OCI-LY3 (cell line): Measurements from ENCODE around the gene TSPAN14.

Source experiments
- H2AFZ ChIP-seq: fragments of 200-600, 300-600 bp; shearing (Covaris generic); 2 replicates; pipeline ENCODE4 v1.6.0; 2014; ENCODE audit warnings: antibody characterized with exemption, low read depth, low read length
- H3K27ac ChIP-seq: fragments of 200-600, 300-600 bp; sonication (generic); 2 replicates; pipeline ENCODE4 v1.5.1; 2014; ENCODE audit warnings: mild to moderate bottlenecking, low read length, moderate library complexity, mixed read lengths
- H3K27me3 ChIP-seq: fragments of 200-600, 300-600 bp; sonication (generic); 2 replicates; pipeline ENCODE4 v1.6.1; 2014; ENCODE audit warnings: low read depth, low read length, mixed read lengths
- H3K36me3 ChIP-seq: fragments of 200-600, 300-600 bp; sonication (generic); replicated peaks from 2 replicates; pipeline ENCODE3; 2014; ENCODE audit warnings: low read depth, low read length, mixed read lengths
- H3K4me1 ChIP-seq: fragments of 300-600, 200-600 bp; sonication (generic); 2 replicates; pipeline ENCODE4 v1.6.1; 2014; ENCODE audit warnings: low read length, mixed read lengths
- H3K4me2 ChIP-seq: fragments of 200-600, 300-600 bp; sonication (generic); 2 replicates; pipeline ENCODE4 v1.6.1; 2014; ENCODE audit warnings: low read length, mixed read lengths
- H3K4me3 ChIP-seq: fragments of 300-600, 200-600 bp; sonication (generic); 2 replicates; pipeline ENCODE4 v1.5.1; 2014; ENCODE audit warnings: antibody characterized with exemption, mild to moderate bottlenecking, low read length, moderate library complexity
- H3K79me2 ChIP-seq: fragments of 300-600, 200-600 bp; shearing (Covaris generic); 2 replicates; pipeline ENCODE4 v1.6.1; 2014; ENCODE audit warnings: mild to moderate bottlenecking, low read length, mixed read lengths
- H3K9ac ChIP-seq: fragments of 300-600, 200-600 bp; shearing (Covaris generic); 2 replicates; pipeline ENCODE4 v1.6.0; 2014; ENCODE audit warnings: mild to moderate bottlenecking, low read length, moderate library complexity
- H3K9me3 ChIP-seq: fragments of 200-600, 300-600 bp; shearing (Covaris generic); 2 replicates; pipeline ENCODE4 v1.6.1; 2014; ENCODE audit warnings: low read length, mixed read lengths; ENCODE audit not compliant: insufficient read depth
- H4K20me1 ChIP-seq: fragments of 200-600, 300-600 bp; sonication (generic); 2 replicates; pipeline ENCODE4 v1.6.1; 2016; ENCODE audit warnings: low read length, mixed read lengths; ENCODE audit not compliant: insufficient read depth
- CTCF ChIP-seq: fragments of 200-600, 300-600 bp; sonication (generic); IDR thresholded peaks from 2 replicates; pipeline ENCODE4 v1.5.1; 2014; ENCODE audit warnings: antibody characterized with exemption, low read length, low read depth
- EZH2phosphoT487 ChIP-seq: fragments of 200-600 bp; shearing (Covaris generic); IDR thresholded peaks from 2 replicates; pipeline ENCODE4 v1.6.1; 2018; ENCODE audit warnings: antibody characterized with exemption, mixed run types, low read depth

Gene TSPAN14

GRCh38 chr10:80504158-80504811 lies 50.2 kb downstream of the TSPAN14 start:
- Histone ChIP-seq H2AFZ (no peak overlapping the region), H4K20me1 (peaks cover 18% of the 10 kb centered on the region; the same call in 1 of the 2 replicates), H3K9me3 (no peaks in the 10 kb centered on the region), H3K27me3 (no peaks in the 10 kb centered on the region), H3K9ac (no peak overlapping the region), H3K4me1 (no peaks in the 10 kb centered on the region), H3K4me3 (no peak overlapping the region), H3K79me2 (no peaks in the 10 kb centered on the region), H3K36me3 (no peaks in the 10 kb centered on the region), H3K27ac (no peak overlapping the region), H3K4me2 (no peak overlapping the region)
- no peak for TF ChIP-seq CTCF
- TF ChIP-seq EZH2phosphoT487, result no peak

- H3K9ac ChIP-seq, result no peak overlapping the region
- no peak overlapping the region for H3K4me2 ChIP-seq
- H3K27me3 ChIP-seq, result no peaks in the 10 kb centered on the region
- no peak overlapping the region for H2AFZ ChIP-seq
- peaks cover 18% of the 10 kb centered on the region; the same call in 1 of the 2 replicates for H4K20me1 ChIP-seq
- TF ChIP-seq CTCF, result no peak
- no peak for TF ChIP-seq EZH2phosphoT487
- H3K27ac ChIP-seq, result no peak overlapping the region
- no peak overlapping the region for H3K4me3 ChIP-seq
- H3K36me3 ChIP-seq, result no peaks in the 10 kb centered on the region
- no peaks in the 10 kb centered on the region for H3K9me3 ChIP-seq
- H3K79me2 ChIP-seq, result no peaks in the 10 kb centered on the region
- no peaks in the 10 kb centered on the region for H3K4me1 ChIP-seq
These were observed 50.9 kb downstream of the TSPAN14 start for GRCh38 chr10:80504897-80505465.

- TF ChIP-seq CTCF (no peak), EZH2phosphoT487 (no peak)
- H4K20me1 ChIP-seq, result peaks cover 18% of the 10 kb centered on the region; the same call in 1 of the 2 replicates
- no peak overlapping the region for H2AFZ ChIP-seq
- H3K27ac ChIP-seq, result no peak overlapping the region
- H3K9me3 ChIP-seq, result no peaks in the 10 kb centered on the region
- no peak overlapping the region for H3K4me3 ChIP-seq
- peaks cover 2% of the 10 kb centered on the region; the same call in 1 of the 2 replicates for H3K4me1 ChIP-seq
- no peak overlapping the region for H3K9ac ChIP-seq
- H3K79me2 ChIP-seq, result no peaks in the 10 kb centered on the region
- no peaks in the 10 kb centered on the region for H3K27me3 ChIP-seq
- H3K36me3 ChIP-seq, result no peaks in the 10 kb centered on the region
- H3K4me2 ChIP-seq, result no peak overlapping the region
These were observed 52.1 kb downstream of the TSPAN14 start for GRCh38 chr10:80506189-80506575.

- Histone ChIP-seq H2AFZ (no peak overlapping the region), H3K27me3 (no peaks in the 10 kb centered on the region), H3K36me3 (no peaks in the 10 kb centered on the region), H3K9ac (no peak overlapping the region), H3K9me3 (no peaks in the 10 kb centered on the region), H3K4me3 (no peak overlapping the region), H3K4me2 (no peak overlapping the region), H3K79me2 (no peaks in the 10 kb centered on the region), H3K4me1 (peaks cover 4% of the 10 kb centered on the region; the same call in 1 of the 2 replicates), H4K20me1 (peaks cover 13% of the 10 kb centered on the region; the same call in 1 of the 2 replicates), H3K27ac (no peak overlapping the region)
- TF ChIP-seq EZH2phosphoT487, result no peak
- TF ChIP-seq CTCF, result no peak
These were observed 52.9 kb downstream of the TSPAN14 start for GRCh38 chr10:80506836-80507487.
